ENCODE data around the gene CGB3. TPM values are rescaled to one million over a fixed set of nuclear protein-coding genes. Genes with fewer than 3 reads are reported as not detected.
A peak's percentile ranks its signal among the peaks of the same experiment; 100 is the strongest.

The CGB3 gene
- polyA plus RNA-seq, 1 donor (not counting 4 experiments of a cell fraction or from before 2014, with no cell fraction given): not detected

- Histone ChIP-seq H3K9me1 (ENCODE audit: control insufficient read depth, extremely low read depth, insufficient read depth, low read length) (no peaks in the 10 kb centered on the region), H3K36me3 (ENCODE audit: control insufficient read depth in 2 of 2, extremely low read depth in 1 of 2, insufficient read depth in 2 of 2, low read length in 2 of 2) (peaks cover 0 to 10% of the 10 kb centered on the region in 2 experiments), H3K4me1 (ENCODE audit: control insufficient read depth, extremely low read depth, insufficient read depth, low read length) (peaks cover 18% of the 10 kb centered on the region), H4K20me1 (ENCODE audit: control insufficient read depth, extremely low read depth, insufficient read depth, low read length) (no peaks in the 10 kb centered on the region), H3K79me2 (ENCODE audit: control insufficient read depth, insufficient read depth, low read length) (no peaks in the 10 kb centered on the region), H3K27me3 (ENCODE audit: control insufficient read depth, extremely low read depth, insufficient read depth, low read length) (peaks cover 11% of the 10 kb centered on the region), H2AFZ (ENCODE audit: control insufficient read depth, low read length) (no peak overlapping the region), H3K9ac (ENCODE audit: control insufficient read depth, extremely low read depth, insufficient read depth, low read length) (peak overlapping the region; percentile 22), H3K27ac (ENCODE audit: control insufficient read depth, insufficient read depth, low read length) (no peak overlapping the region), H3K9me3 (ENCODE audit: control insufficient read depth, low read depth, low read length) (no peaks in the 10 kb centered on the region), H3K4me3 (ENCODE audit: control insufficient read depth in 2 of 3, extremely low read depth in 1 of 3, insufficient read depth in 2 of 3, low read depth in 1 of 3, low read length in 3 of 3) (peak overlapping the region; percentile 14 to 56 (median 35)), H3K4me2 (ENCODE audit: control insufficient read depth, extremely low read depth, insufficient read depth, low read depth, low read length) (peak overlapping the region; percentile 81)
- dilution Hi-C loops (cut with MboI; ENCODE audit: extremely low pct_ligation_motif_present, low sequenced_read_pairs): no loop called here
- TF ChIP-seq EZH2 (IDR thresholded peaks at IDR 0.05; ENCODE audit: low read length) (no peak), CTCF (optimal IDR thresholded peaks at IDR 0.05 in 1 of 3, IDR thresholded peaks at IDR 0.05 in 1 of 3, conservative IDR thresholded peaks at IDR 0.05 in 1 of 3; ENCODE audit: extremely low read depth in 1 of 3, insufficient read depth in 2 of 3, low read length in 3 of 3) (peak; percentile 29 to 49 (median 39))
- FAIRE-seq: no peak
- no peak for DNase-seq (ENCODE audit: low read depth, low spot score)
Measured at GRCh38 chr19:49017666-49018351, 6.3 kb downstream of the CGB3 start.

GRCh38 chr19:49017041-49017665 lies 7.0 kb downstream of the CGB3 start, which contains the start of gene LHB:
Gene LHB, minus strand, starts transcription at chr19:49017091. Its CDS starts 10 bp downstream, at chr19:49017081.
- Histone ChIP-seq H3K4me2 (ENCODE audit: control insufficient read depth, extremely low read depth, insufficient read depth, low read depth, low read length) (peak within 1 kb of the TSS; percentile 81), H3K79me2 (ENCODE audit: control insufficient read depth, insufficient read depth, low read length) (no peaks in the 10 kb centered on the region), H2AFZ (ENCODE audit: control insufficient read depth, low read length) (no peak within 1 kb of the TSS), H3K4me3 (ENCODE audit: control insufficient read depth in 2 of 3, extremely low read depth in 1 of 3, insufficient read depth in 2 of 3, low read depth in 1 of 3, low read length in 3 of 3) (peak within 1 kb of the TSS; percentile 14 to 56 (median 35)), H3K9me3 (ENCODE audit: control insufficient read depth, low read depth, low read length) (no peaks in the 10 kb centered on the region), H3K4me1 (ENCODE audit: control insufficient read depth, extremely low read depth, insufficient read depth, low read length) (peaks cover 18% of the 10 kb centered on the region), H4K20me1 (ENCODE audit: control insufficient read depth, extremely low read depth, insufficient read depth, low read length) (no peaks in the 10 kb centered on the region), H3K36me3 (ENCODE audit: control insufficient read depth in 2 of 2, extremely low read depth in 1 of 2, insufficient read depth in 2 of 2, low read length in 2 of 2) (peaks cover 0 to 14% of the 10 kb centered on the region in 2 experiments), H3K9ac (ENCODE audit: control insufficient read depth, extremely low read depth, insufficient read depth, low read length) (no peak within 1 kb of the TSS), H3K9me1 (ENCODE audit: control insufficient read depth, extremely low read depth, insufficient read depth, low read length) (no peaks in the 10 kb centered on the region), H3K27ac (ENCODE audit: control insufficient read depth, insufficient read depth, low read length) (no peak within 1 kb of the TSS), H3K27me3 (ENCODE audit: control insufficient read depth, extremely low read depth, insufficient read depth, low read length) (peaks cover 11% of the 10 kb centered on the region)
- no peak for TF ChIP-seq EZH2 (IDR thresholded peaks at IDR 0.05; ENCODE audit: low read length)
- no peak for FAIRE-seq
- dilution Hi-C loops (cut with MboI; ENCODE audit: extremely low pct_ligation_motif_present, low sequenced_read_pairs): no loop called here
- no peak for DNase-seq (ENCODE audit: low read depth, low spot score)

Measured in keratinocyte (primary cell).